Activated naive CD8-positive, alpha-beta T cell treated with anti-CD3 and anti-CD28 coated beads, Interleukin-2, amount 50 U/mL, for 24 hours (primary cell): ENCODE data around the gene GNL3.

Source experiments
- ATAC-seq: fragments of 150-1000 bp; cut with Tn5 transposase; one replicate; pipeline ENCODE4 v1.10.0; 2021
- DNase-seq: peaks from one replicate; pipeline ENCODE4 v3.0.0; 2021
- H3K27ac Mint-ChIP-seq: one replicate; pipeline ENCODE4 v1.8.0; 2021; ENCODE audit warnings: mild to moderate bottlenecking, mixed read lengths
- H3K27me3 Mint-ChIP-seq: one replicate; pipeline ENCODE4 v1.8.0; 2021; ENCODE audit warnings: mixed read lengths
- H3K36me3 Mint-ChIP-seq: one replicate; pipeline ENCODE4 v1.8.0; 2021; ENCODE audit warnings: low read depth, mixed read lengths
- H3K4me1 Mint-ChIP-seq: one replicate; pipeline ENCODE4 v1.8.0; 2021; ENCODE audit warnings: mixed read lengths
- H3K4me3 Mint-ChIP-seq: one replicate; pipeline ENCODE4 v1.8.0; 2021; ENCODE audit warnings: mild to moderate bottlenecking, moderate library complexity, mixed read lengths
- H3K9me3 Mint-ChIP-seq: one replicate; pipeline ENCODE4 v1.8.0; 2021; ENCODE audit warnings: mixed read lengths

GNL3 gene

GRCh38 chr3:52679199-52679538 is 6.7 kb upstream of the GNL3 start:
- H3K4me3 Mint-ChIP-seq: no peak overlapping the region

DNA sequence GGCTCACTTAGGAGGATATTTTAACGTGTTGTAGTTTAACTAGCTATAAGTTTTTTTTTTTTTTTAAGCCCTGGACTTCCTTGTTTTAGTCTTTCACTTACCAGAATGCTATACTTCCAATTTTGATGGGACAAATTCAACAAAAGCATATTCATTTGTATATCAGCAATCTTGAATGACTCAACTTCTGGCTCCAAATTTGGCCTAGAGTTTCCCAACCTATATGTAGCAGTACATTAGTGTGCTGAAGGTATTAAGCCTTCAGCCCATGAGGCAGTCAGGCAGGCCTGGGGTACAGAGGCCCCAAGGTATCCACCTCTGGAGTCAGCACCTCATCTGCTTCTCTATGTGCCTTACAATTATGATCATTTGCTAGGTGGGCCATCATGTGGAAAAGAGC is 6.0 kb upstream of the GNL3 start:
- Mint-ChIP-seq H3K27me3 (no peaks in the 10 kb centered on the region), H3K36me3 (peaks cover 45% of the 10 kb centered on the region), H3K4me3 (no peak overlapping the region), H3K27ac (no peak overlapping the region), H3K9me3 (no peaks in the 10 kb centered on the region), H3K4me1 (peaks cover 50% of the 10 kb centered on the region)
- no peak for ATAC-seq
- DNase-seq: no peak

More at GRCh38 chr3:52679199-52679538, 6.7 kb upstream of the GNL3 start:
- no peak for ATAC-seq
- no peaks in the 10 kb centered on the region for H3K9me3 Mint-ChIP-seq
- H3K4me1 Mint-ChIP-seq: peaks cover 44% of the 10 kb centered on the region
- peaks cover 44% of the 10 kb centered on the region for H3K36me3 Mint-ChIP-seq
- no peak overlapping the region for H3K27ac Mint-ChIP-seq
- no peaks in the 10 kb centered on the region for H3K27me3 Mint-ChIP-seq
- DNase-seq: no peak

DNA sequence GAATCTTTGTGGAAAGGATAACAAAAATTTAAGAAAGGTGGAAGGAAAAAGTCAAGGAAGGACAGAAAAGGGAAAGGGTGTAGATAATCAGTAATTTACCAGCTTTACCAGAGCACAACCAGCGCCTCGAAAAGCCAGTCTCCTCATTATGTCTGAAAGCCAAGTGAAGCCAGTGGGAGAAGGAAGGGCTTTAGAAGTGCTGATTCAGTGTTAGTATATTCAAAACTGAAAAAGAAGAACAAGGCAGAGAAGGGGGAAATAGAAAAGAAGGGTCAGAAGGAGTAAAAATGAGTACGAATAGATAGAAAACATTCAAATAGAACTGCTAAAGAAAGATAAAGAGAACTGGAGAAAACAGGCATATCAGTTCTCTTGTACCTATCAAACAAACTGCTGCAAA is 4.2 kb upstream of the GNL3 start:
- DNase-seq (no peak), ATAC-seq (no peak)
- H3K27me3 Mint-ChIP-seq: no peaks in the 10 kb centered on the region
- peaks cover 58% of the 10 kb centered on the region for H3K4me1 Mint-ChIP-seq
- H3K9me3 Mint-ChIP-seq: no peaks in the 10 kb centered on the region
- peaks cover 42% of the 10 kb centered on the region for H3K36me3 Mint-ChIP-seq
- H3K4me3 Mint-ChIP-seq: peak overlapping the region; percentile 53
- H3K27ac Mint-ChIP-seq: peak overlapping the region; percentile 86

DNA sequence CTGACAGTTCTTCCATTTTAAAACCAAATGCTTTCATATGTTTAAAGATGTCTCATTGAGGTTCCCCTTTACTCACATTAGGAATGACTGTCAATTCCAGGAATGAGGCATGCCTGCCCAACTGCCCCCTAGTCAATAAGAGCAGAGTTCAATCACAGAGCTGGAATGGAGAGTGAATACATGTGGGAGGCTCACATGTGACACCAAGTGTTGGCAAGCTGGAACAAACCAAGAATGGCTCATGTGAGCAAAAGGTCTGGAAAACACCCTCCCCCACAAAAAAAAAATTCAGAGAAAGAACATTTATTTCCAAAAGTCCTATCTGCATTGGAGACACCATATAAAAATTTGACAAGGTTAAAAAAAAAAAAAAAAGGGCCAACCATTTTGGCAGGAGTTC is 3.8 kb upstream of the GNL3 start:
- Mint-ChIP-seq H3K9me3 (no peaks in the 10 kb centered on the region), H3K27me3 (no peaks in the 10 kb centered on the region), H3K4me1 (peaks cover 61% of the 10 kb centered on the region), H3K4me3 (peak overlapping the region; percentile 53), H3K27ac (peak overlapping the region; percentile 86), H3K36me3 (peaks cover 42% of the 10 kb centered on the region)
- DNase-seq (peak; percentile 23), ATAC-seq (peak; percentile 47)

- H3K9me3 Mint-ChIP-seq: no peaks in the 10 kb centered on the region
- no peak for ATAC-seq
- peaks cover 75% of the 10 kb centered on the region for H3K4me1 Mint-ChIP-seq
- no peak overlapping the region for H3K27ac Mint-ChIP-seq
- DNase-seq: no peak
- peaks cover 46% of the 10 kb centered on the region for H3K36me3 Mint-ChIP-seq
- no peaks in the 10 kb centered on the region for H3K27me3 Mint-ChIP-seq
- H3K4me3 Mint-ChIP-seq: peak overlapping the region; percentile 87
Observed at GRCh38 chr3:52683611-52684010, 2.2 kb upstream of the GNL3 start.

GRCh38 chr3:52684184-52684583 is 1.6 kb upstream of the GNL3 start:
- Mint-ChIP-seq H3K27me3 (no peaks in the 10 kb centered on the region), H3K4me1 (peaks cover 81% of the 10 kb centered on the region), H3K4me3 (peak overlapping the region; percentile 87), H3K9me3 (no peaks in the 10 kb centered on the region), H3K36me3 (peaks cover 46% of the 10 kb centered on the region), H3K27ac (peak overlapping the region; percentile 90)
- ATAC-seq (no peak), DNase-seq (no peak)

GRCh38 chr3:52685285-52685708 is 535 bp upstream of the GNL3 start:
- peaks cover 85% of the 10 kb centered on the region for H3K4me1 Mint-ChIP-seq
- peak overlapping the region; percentile 90 for H3K27ac Mint-ChIP-seq
- ATAC-seq (peak; percentile 76), DNase-seq (peak; percentile 87)
- H3K27me3 Mint-ChIP-seq: no peaks in the 10 kb centered on the region
- H3K36me3 Mint-ChIP-seq: peaks cover 55% of the 10 kb centered on the region
- H3K9me3 Mint-ChIP-seq: no peaks in the 10 kb centered on the region
- peak overlapping the region; percentile 99 for H3K4me3 Mint-ChIP-seq

- Mint-ChIP-seq H3K4me1 (peaks cover 73% of the 10 kb centered on the region), H3K36me3 (peaks cover 76% of the 10 kb centered on the region), H3K4me3 (peak overlapping the region; percentile 99), H3K9me3 (no peaks in the 10 kb centered on the region), H3K27ac (peak overlapping the region; percentile 98), H3K27me3 (no peaks in the 10 kb centered on the region)
- DNase-seq: no peak
- no peak for ATAC-seq
Observed at GRCh38 chr3:52688266-52688665, 2.4 kb downstream of the GNL3 start.

DNA sequence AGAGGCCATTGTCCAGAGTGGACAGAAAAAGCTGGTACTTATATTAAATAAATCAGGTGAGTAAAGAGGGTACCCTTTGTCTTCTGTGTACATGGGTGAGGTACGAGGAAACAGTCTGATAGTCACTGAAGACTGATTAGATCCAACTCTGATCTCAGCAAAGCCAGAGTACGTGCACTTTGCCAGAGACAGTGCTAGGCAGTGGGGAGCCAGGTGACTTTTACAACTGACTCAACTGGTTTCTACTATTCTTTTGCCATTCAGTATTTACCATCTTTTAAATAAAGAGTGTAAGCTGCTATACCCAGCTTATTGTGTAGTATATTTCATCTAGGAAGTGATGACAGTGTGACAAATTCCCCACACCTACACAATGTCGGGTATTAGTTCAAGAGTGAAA is 3.3 kb downstream of the GNL3 start:
- peaks cover 73% of the 10 kb centered on the region for H3K4me1 Mint-ChIP-seq
- H3K36me3 Mint-ChIP-seq: peaks cover 84% of the 10 kb centered on the region
- H3K4me3 Mint-ChIP-seq: peak overlapping the region; percentile 99
- peak overlapping the region; percentile 98 for H3K27ac Mint-ChIP-seq
- DNase-seq: no peak
- no peaks in the 10 kb centered on the region for H3K9me3 Mint-ChIP-seq
- ATAC-seq: no peak
- no peaks in the 10 kb centered on the region for H3K27me3 Mint-ChIP-seq

DNA sequence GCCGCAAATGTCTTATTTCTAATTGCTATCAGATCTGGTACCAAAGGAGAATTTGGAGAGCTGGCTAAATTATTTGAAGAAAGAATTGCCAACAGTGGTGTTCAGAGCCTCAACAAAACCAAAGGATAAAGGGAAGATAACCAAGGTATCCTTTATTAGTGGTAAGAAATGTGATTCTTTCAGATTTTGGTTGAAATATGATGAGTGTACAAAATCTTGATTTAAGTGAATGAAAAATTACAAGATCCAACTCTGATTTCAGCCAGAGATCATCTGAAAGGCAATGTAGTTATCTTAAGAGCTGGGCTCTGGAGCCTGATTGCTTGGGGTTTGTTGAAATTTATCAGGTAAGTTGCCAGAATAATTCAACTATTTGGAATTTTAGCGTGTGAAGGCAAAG is 4.7 kb downstream of the GNL3 start:
- H3K4me3 Mint-ChIP-seq: peak overlapping the region; percentile 42
- no peaks in the 10 kb centered on the region for H3K9me3 Mint-ChIP-seq
- DNase-seq (no peak), ATAC-seq (no peak)
- peak overlapping the region; percentile 70 for H3K27ac Mint-ChIP-seq
- no peaks in the 10 kb centered on the region for H3K27me3 Mint-ChIP-seq
- H3K36me3 Mint-ChIP-seq: peaks cover 96% of the 10 kb centered on the region
- H3K4me1 Mint-ChIP-seq: peaks cover 73% of the 10 kb centered on the region

DNA sequence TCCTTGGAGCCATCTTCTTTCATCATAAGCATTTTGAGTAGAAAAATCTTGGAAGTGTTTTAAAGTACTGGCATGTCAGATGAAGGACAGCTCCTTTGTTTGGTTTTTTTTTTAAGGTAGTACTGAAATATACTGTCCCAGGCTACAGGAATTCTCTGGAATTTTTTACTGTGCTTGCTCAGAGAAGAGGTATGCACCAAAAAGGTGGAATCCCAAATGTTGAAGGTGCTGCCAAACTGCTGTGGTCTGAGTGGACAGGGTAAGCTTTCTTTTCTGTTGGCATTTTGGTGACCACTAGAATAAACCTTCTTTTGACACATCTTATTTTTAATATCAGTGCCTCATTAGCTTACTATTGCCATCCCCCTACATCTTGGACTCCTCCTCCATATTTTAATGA is 7.2 kb downstream of the GNL3 start:
- ATAC-seq (no peak), DNase-seq (no peak)
- Mint-ChIP-seq H3K27me3 (no peaks in the 10 kb centered on the region), H3K27ac (peak overlapping the region; percentile 77), H3K4me3 (peak overlapping the region; percentile 38), H3K9me3 (no peaks in the 10 kb centered on the region), H3K4me1 (peaks cover 62% of the 10 kb centered on the region), H3K36me3 (peaks cover 87% of the 10 kb centered on the region)

GRCh38 chr3:52694528-52695189 is 8.8 kb downstream of the GNL3 start:
- Mint-ChIP-seq H3K27ac (peak overlapping the region; percentile 63), H3K9me3 (no peaks in the 10 kb centered on the region), H3K27me3 (no peaks in the 10 kb centered on the region), H3K4me3 (no peak overlapping the region), H3K4me1 (peaks cover 47% of the 10 kb centered on the region), H3K36me3 (peaks cover 73% of the 10 kb centered on the region)
- DNase-seq (no peak), ATAC-seq (peak; percentile 66)

DNA sequence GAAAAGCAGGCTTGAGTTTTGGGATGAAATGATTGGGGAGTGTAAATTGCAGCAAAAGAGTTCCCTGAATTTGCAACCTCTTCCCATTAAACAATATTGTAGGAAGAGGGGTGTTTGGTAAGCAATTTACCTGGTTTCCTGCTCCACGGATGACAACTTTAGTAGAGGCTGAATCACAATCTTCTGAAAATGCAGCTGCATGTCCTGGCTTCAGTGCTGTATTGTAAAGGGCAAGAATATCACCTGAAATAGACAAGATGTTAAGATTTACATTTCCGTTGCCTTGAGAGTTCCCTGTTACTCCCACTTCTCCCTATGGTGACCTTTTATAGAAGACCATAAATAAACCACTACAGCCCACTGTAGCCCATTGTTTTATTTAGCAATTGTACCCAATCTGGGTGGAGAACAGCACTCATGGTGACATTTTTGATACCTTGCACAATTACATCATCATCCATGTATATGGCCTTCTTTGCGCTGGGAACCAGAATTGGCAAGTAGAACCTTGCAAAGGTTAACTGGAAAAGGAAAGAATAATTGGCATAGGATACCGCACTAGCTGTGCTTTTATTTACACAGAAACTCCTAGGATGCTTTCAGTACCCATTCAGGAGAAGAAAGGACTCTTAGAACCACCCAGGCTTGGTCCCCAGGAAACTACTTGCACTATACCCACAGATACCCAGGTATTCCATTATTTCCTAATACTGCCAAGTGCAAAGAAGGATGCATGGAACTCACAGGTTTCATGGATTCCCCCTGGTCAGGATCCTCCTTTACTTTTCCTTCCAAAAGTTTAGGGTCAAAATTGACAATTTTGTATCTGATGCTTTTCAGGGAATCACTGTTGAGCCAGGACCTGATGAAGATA is 10.2 kb downstream of the GNL3 start:
- Mint-ChIP-seq H3K27ac (no peak overlapping the region), H3K4me1 (peaks cover 35% of the 10 kb centered on the region), H3K9me3 (no peaks in the 10 kb centered on the region), H3K36me3 (peaks cover 63% of the 10 kb centered on the region), H3K4me3 (no peak overlapping the region), H3K27me3 (no peaks in the 10 kb centered on the region)
- ATAC-seq: no peak
- no peak for DNase-seq

DNA sequence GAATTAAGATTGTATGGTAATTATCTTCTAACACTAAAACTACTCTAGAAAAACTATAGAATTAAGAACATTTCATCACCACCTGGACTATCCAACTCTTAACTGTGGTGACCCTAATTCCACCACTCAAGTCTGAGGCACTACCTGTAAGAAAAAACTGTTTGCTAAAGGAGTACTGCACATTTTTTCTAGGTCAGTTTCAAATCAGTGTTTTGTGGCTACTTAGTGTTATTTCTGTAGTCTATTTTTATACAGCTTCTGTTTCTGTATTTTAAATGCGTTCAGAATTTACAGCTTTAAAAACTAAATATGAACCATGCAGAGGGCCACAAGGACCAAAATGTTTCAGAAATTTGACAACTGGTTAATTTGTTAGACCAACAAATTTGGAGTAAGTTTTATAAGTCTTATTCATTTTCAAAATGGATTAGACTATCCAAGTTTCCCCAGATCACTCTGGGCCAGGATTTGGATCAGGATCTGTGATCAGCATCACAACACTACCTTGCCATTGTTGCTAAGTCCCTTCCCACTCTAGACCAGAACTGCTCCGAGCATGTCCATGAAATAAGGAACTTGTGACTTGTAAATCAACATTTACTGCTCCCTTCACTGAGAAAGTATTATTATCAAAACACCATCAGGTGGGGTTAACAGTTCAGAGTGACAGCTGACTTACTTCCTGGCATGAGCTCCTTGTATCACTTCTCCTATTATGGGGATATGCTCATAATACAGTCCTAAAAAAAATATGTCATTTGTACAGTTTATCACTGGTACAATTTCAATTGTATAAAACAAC is 11.2 kb downstream of the GNL3 start:
- Mint-ChIP-seq H3K27ac (peak overlapping the region; percentile 49), H3K9me3 (no peaks in the 10 kb centered on the region), H3K27me3 (no peaks in the 10 kb centered on the region), H3K4me1 (peaks cover 29% of the 10 kb centered on the region), H3K4me3 (no peak overlapping the region), H3K36me3 (peaks cover 54% of the 10 kb centered on the region)
- DNase-seq (no peak), ATAC-seq (no peak)

DNA sequence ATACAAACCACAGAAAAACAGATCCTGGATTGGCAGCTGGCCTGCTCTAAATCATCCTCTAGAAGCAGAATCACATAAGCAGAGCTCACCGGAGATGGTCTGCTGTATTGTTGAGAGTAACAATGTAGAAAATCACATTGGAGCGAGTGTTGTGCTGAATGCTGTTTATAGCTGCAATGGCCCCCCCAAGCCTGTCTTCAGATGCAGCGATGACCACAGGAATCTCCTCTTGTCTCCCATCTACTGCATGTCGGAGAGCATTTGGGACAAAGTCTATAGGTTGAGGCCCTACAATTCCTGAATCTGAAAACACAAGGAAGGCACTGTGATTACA is 11.8 kb downstream of the GNL3 start:
- no peak for ATAC-seq
- no peaks in the 10 kb centered on the region for H3K9me3 Mint-ChIP-seq
- peak overlapping the region; percentile 49 for H3K27ac Mint-ChIP-seq
- H3K4me3 Mint-ChIP-seq: no peak overlapping the region
- no peaks in the 10 kb centered on the region for H3K27me3 Mint-ChIP-seq
- DNase-seq: no peak
- H3K36me3 Mint-ChIP-seq: peaks cover 49% of the 10 kb centered on the region
- H3K4me1 Mint-ChIP-seq: peaks cover 29% of the 10 kb centered on the region
